ENCODE results near the gene SETD3.

Gene SETD3

DNA sequence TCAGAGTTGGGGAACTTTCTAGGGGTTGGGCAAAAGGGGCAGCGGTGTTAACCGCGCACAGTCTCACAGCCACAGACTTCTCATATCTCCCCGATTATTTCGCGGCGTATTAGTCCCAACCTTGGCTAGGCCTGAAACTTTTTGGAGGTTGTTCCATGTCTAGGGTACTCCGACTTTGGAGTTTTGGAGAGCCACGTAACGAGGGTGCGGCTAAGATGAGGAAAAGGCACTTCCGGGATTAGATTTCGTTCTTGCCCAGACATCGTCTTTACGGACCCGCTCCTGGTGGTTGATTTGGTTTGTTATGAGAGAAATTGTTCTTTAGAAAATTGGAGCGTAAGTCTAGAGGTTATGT is 1.1 kb upstream of the SETD3 start:
- no peak for DNase-seq

DNA sequence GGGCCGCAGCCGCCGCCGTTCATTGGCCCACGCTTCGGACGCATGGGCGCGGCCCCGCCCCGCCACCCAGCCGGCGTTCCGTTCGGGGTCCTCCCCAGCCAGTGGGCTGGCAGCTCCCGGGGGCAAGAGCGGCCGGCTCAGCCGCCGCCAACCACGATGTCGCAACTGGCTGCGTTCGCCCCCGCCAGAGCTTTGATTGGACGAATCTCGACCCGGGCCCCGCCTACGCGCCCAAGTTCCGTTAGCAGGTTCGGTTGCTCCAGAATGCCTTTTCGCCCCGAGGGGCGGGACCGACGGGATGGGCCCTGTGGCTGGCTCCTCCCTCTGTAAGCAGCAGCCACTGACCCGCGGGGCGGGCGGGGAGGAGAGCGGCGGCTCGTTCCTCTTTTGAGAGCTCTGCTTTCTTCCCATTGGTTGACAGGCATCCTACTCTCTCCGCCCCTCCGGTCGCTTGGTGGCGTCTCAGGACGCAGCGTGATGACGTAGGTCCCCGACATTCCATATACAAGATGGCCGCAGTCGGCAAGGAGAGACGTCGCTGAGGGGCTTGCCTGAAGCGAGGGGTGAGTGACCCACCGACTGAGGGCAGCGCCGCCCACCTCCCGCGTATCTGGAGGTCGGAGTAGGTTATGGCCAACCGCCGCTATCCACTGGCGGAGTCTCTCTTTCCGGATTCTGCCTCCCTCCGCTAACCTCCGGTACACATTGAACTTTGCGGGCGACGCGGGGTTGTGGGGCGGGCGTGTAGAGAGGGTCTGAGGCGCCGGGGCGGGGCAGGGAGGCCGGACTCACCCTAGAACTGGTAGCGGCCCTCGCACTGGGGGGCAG is 472 bp upstream of the SETD3 start, which contains the start of gene CCNK:
TSS of gene CCNK (plus strand) at position 493 of the 828 bp plus-strand sequence. CDS start 11,269 bp downstream, outside the sequence.
- DNase-seq: peak; percentile 94

DNA sequence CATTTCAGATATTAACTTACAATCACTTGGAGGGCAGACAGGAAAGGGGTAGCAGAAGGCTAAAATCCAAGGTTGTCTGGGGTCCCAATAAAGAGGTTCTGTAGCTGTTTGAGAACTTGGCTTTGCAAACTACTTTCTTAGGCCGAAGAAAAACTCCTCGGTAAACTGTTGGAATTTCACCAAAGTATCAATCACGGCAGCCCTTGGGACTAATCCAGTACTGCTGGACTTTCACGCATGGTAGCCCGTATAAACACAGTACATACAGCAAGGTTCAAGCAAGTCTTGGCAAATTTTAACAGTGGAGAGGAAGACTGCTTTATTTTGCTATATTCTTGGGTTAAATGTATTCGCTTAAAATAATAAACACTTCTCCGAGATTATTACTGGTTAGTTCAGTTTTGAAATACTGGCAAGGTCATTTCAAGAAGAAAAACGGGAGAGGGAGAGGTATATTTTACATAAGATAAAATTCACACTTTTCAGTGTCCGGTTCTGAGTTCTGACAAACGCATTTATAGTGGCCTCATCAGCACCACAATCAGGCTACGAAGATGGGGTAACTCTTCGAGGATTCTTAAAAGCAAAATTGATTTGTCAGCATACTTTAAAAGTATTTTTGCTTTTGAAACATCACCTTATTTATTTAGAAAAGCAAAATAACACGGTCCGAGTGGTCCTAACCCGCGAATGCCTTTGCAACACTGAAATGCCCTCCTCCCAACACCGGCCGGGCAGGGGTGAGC is 1.3 kb downstream of the SETD3 start:
- no peak for DNase-seq

DNA sequence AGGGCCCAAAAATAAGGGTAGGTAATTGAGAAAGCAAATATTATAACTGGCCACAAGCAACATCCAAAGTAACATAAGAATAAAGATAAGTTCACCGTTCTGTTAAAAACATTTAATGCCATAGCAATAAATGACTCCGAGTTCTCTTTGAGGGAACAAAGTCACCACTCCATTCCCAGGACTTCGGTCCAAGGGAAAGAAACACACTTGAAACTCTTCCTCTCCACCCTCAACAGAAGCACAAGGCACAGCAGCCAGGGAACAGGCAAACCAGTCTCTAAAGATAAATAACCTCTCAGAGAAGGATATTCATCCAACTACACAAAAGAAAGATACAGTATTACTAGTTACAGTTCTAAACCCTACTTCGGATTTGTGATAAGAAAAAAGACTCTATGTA is 2.5 kb downstream of the SETD3 start:
- no peak for DNase-seq

DNA sequence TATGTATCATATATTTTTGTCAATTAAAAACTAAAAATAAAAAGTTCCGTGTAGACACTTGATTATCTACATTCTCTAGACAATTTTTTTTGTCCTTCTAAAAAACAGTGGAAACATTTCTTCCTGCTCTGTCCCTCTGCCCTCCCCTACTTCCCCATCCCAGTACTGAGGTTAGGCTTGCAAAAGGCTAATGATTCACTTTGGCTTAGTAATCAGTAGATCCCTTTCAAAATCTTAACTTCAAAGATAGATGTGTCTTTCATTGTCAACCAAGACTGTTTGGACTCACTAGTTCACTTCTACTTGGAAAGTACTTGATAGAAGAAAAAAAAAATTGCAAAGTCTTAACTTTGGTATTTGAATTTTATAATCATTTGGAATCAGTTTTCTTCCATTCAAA is 3.8 kb downstream of the SETD3 start:
- peak; percentile 25 for DNase-seq

DNA sequence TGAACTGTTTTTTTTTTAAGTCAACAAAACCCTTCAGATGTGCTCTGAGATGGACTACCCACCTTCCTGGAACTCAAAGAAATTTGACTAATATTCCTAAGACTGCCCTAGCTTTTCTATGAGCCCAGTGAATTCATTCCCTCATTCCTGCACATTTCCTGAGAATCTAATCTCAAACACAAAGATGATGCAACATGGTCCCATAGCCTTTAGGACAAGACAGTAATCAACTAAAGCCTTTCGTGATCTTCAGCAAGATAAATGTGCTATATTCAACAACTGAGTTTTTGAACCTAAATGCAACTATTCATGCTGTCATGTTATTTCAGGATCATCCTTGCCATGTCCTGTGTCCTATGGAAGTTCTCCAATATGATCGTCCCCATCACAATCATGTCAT is 5.0 kb downstream of the SETD3 start:
- DNase-seq: no peak

DNA sequence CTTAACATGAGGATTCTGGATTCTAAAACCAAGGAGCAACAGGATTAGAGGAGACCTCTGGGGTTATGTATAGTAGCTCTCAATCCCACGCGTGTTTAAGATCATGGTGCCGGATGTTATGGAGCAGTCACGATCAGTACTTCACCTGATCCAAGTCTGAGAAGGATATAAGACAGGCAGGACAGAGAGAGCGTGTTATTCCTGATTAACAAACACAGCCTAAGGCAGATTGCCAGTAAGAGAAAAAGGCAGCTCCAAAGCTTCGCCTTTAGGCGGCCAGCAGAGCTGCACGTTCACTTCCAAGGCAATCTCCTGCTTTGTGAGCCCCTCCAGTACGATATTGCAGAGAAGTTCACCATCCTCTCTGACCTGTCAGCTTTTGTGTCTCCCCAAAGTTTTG is 5.5 kb downstream of the SETD3 start:
- no peak for DNase-seq

DNA sequence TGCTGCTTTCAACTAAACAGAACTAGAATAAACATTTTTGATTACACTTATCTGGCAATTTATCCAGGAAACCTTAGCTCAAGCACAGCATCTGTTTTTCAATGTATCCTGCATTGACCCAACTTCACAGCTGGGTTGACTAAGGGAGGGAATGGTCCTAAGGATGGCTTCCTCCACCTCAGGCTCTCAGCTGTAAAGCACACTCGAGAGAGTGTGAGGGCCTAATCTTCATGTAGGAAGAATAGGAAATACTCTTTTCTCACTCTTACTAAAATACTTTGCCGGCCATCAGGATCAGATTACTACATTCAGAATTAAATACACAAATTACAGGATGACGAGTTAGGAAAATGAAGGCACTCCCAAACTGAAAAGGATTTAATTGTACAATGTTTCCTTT is 7.2 kb downstream of the SETD3 start:
- DNase-seq: no peak

DNA sequence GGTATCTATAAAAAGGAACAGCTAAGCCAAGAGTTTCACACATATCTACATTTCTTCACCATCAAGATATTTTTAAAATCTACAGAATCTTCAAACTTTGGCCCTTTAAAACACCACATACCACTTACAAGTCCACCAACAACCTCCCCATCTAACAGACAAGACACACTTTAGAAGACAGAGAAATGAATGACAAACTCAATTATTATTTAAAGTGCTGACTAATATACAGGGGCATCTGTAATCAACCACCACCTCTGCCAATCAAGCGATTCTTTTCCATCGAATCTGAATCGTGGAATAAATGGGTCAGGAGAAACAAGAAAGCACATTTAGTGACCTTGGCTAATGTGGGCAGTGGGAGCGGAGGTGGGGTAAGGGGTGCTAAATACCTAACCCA is 7.7 kb downstream of the SETD3 start:
- DNase-seq: no peak

DNA sequence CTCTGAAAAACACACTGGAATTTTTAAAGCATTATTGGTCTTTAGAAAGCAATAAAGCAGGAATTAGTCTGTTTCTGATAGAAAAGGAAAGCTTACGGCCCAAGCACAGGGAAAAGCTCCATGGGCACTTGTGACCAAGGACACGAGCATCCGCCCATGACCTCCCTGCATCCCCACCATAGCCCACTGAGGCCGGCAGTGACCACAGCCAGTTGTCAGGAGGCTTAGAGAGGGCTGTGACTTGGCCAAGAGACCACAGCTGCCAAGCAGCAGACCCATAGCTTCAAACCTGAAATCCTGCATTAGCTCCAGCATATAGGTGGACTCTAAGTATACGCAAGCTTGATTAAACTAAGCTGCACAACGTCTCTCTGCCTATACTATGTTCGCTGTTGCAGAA is 8.9 kb downstream of the SETD3 start:
- no peak for DNase-seq

DNA sequence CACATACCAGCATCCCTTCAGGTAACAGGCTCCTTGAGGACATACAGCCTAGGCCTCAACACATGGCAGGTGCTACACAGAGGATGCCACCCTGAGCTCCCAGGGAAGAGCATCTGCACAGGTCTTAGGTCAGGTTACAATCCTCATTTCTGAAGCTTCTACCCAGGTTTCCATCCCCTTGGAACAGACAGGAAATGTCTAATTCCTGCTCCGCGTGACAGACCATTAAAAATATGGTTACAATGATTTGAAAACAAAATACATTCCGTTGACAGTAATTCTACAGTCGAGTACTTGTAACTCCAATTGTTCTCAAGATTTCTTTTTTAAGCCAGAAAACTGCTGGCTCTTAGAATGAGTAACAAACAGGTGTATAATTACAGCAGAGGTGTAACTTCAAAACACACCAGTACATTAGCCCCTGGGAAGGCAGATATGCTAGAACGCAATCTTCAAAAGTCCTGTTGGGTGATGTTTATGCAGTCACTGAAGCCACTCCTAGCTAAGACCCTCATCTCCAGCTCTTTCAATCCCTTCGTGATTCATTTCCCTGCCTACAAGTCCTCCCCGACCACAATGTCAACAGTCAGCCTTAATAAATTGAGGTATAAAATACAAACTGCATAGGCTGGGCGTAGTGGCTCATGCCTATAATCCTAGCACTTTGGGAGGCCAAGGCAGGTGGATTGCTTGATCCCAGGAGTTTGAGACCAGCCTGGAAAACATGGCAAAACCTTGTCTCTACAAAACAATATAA is 11.6 kb downstream of the SETD3 start:
- no peak for DNase-seq

DNA sequence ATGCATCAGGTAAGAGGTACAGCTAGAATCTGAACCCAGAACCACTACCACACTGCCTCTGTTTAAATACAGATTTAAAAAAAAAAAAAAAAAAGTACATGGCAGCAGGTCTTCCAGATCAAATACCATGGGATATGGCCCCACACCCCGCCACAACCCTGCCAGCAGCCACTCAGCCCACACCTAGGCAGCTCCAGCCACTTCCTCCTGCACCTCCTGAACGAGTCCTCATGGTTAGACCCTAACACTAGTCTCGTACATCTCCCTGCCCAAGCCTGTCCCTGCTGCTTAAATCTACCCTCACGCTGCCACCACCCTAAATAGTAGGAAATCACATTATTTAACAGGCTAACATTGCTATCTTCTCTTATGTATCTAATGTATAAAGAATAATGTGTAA is 12.6 kb downstream of the SETD3 start:
- no peak for DNase-seq

DNA sequence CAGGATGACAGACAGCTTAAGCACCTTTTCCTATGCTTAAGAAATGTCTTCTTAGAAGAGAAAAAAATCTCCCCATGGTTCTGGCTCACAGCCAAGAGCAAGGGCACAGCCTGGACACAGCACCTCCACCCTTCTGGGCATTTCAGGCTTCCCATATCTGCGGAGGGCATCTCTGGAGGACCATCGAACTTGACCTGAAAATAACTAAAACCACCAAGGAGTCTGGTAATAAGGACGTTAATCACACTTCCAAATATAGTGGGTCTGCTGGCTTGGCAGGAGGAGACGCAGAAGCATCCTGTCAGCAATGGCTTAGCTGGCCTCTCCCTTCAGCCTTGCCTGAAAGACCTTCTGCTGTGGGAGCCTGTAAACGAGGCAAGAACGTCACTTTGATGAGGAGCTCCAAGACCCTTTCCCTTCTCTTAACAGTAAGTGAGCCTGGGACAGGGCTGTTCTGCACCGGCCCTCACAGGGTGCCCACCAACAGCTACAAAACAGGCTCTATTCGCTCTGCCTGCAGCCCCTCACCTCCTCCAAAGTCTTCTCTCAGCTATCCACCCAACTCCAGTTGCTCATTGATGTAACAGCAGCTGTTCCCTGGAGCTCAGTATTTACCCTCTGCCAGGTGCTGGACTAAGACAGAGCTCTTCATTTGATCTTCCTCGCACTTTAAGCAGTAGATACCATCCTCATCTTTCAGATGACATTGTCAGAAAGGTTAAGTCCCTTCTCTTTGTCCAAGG is 13.2 kb downstream of the SETD3 start:
- DNase-seq: no peak

DNA sequence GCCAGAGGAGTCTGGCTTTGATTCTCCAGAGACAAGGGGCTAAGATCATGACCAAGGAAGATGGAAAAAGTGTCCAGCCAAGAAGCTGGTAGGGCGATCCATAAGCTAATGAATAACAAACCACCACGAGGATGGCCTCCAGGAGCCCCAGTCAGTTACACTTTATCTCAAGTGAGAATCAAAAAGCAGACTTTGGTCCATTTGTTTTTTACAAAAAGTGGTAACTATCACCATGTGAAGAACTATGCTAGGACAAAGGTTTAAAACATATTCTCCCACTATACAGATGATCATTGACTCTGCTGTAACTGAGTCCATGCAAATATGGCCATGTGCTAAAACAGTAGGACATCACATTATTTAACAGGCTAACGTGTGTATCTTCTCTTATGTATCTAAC is 13.9 kb downstream of the SETD3 start:
- no peak for DNase-seq

DNA sequence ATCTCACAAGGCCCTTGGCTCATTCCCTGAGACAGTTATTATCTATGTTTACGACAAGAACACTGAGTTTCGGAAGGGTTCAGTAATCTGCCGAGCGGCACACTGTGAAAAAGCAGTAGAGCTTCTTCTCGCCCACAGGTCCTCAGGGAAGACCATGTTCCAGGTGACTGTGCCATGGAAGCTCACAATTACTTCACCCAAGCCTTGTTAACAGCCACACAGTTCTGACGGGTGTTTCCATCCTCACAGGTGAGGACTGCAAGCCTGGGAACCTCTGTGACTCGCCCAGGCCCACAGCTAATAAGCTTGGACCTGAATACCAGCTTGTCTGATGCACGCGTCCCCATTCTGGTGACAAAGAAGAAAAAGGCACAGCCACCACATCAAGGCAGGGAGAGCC is 15.4 kb downstream of the SETD3 start:
- no peak for DNase-seq

DNA sequence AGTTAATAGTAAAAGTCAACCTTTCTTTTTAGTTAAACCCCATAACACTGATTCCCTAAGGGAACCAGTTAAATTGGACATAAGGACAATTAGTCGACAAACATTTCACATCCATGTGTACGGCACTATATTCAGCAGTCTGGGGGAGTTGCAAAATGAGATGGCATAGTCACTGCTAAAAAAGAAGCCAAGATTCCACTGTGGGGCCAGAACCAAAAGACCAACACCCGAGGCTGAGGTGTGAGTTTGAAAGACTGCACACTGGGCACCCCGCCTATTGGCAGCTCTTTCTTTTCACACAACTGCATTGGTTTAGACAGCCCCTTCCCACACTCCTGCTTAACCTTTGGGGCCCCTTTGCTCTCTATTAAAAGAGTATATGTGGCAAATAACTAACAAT is 16.7 kb downstream of the SETD3 start:
- no peak for DNase-seq

DNA sequence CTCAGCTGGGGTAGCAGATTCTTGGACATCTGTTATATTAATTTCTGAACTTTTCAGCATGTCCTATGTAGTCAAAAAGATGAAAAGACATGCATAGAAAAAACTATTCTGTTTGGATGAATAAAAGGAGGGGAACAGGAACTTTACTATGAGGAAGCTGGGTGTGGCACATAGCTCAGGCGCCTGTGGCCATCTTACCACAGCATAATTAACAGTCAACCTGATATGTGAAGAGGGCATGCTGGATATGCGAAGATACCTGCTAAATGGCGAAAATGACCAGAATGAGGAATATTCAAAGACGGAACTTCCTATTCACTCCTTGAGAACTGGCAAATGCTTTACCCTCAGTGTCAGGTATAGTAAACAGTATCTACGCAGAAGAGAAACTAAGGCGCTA is 18.4 kb downstream of the SETD3 start:
- DNase-seq: no peak

DNA sequence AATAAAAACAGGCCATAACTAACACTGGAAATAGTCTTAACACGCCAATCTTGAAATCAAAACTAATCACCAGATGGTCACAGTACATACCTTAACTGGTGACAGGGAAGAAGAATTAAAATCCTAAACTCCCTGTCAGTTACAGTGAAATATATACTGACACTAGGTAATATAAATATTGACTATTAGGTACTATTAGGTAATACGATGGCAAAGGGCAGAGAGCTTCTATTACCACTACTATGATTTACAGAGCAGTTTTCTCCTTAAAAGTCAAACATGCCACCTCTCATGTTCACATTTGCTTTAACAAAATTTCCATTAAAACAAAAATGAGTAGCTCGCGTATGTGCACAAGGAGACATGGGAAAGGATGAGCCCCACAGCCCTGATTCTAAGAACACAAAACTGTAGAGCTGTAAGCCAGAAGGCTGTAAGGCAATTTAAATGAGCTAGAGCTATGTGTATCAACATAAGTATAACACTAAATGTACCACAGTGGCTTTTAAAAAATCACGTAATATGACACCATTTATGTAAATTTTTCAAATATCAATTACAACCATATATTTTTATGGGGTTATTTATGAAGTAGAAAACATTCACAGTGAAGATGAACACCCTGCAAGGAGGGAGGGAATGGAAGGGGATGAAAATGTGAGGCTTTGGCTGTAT is 19.1 kb downstream of the SETD3 start:
- no peak for DNase-seq

DNA sequence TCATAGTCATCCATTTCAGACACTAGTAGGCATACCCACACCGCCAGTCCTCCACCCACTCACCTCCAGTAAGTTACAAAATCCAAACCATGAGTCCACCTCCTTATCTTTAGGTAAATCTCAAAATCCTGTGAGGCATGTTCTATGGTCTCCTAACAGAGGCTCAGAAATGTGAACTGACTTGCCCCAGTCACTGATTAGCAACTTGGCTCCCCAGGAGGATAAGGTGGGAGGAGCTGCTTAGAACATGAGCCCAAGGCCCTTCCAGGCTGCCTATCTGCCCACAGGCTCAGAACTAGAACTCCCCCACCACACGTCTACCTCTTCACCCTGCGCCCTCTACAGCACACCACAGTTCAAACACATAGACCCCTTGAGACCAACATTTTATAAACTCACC is 19.9 kb downstream of the SETD3 start:
- DNase-seq: no peak

DNA sequence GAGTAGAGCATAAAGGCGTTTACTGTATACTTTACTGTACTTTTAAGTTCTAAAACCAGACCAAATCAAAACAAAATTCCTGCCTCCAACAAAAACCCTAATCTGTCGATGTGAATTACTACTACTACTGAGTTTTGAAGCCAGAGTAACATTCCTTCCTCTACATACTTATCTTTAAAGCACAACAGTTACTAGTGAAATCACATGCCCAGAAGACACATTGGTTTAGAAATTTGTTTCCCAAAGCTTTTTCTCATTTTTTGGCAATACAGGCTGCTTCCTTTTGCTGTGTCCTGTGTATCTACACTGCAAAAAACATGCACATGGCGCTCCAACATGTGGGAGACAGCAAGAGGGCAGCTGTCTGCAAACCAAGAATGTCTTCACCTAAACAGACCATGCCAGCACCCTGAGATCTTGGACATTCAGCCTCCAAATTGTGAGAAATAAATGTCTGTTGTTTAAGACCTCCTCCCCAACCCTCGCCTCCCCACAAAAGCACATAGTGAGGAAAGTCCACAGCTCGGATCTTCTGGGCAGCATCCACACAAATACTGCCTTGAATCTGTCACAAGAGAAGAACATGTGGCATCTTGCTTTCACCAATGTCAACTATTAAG is 21.1 kb downstream of the SETD3 start:
- DNase-seq: no peak

DNA sequence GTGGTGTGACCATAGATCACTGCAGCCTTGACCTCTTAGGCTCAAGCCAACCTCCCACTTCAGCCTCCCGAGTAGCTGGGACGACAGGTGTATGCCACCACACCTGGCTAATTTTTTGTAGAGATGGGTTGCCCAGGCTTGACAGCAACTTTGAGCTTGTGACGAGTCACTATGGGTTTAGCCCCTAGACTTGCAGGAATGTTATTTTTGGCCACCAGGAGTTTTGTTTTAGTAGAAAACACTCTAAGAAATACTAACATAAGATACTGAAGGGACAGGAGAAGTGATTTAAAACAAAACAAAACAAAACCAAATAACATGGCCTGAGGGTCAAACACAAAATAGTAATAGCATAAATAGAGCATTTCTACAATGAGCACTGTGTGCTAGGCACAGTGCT is 26.4 kb downstream of the SETD3 start:
- no peak for DNase-seq

DNA sequence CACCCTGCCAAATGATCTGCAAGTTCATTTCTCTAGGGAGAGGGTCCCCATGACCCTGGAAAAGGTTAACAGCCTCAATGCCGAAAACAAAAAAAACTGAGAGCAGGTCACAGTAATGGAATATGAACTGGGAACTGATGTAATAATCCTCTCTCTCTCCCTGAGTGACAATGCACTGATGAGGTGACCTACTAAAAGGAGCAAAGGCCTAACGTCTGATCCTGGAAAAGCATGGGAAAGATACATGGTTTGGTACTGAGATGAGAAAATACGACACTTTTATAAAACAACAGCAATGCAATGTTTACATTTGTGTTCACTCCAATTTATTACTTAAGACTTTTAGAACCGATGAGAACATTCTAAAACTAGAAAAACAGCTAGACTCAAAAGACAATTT is 27.7 kb downstream of the SETD3 start:
- no peak for DNase-seq
